ENCODE results near the gene EME2.

DNA sequence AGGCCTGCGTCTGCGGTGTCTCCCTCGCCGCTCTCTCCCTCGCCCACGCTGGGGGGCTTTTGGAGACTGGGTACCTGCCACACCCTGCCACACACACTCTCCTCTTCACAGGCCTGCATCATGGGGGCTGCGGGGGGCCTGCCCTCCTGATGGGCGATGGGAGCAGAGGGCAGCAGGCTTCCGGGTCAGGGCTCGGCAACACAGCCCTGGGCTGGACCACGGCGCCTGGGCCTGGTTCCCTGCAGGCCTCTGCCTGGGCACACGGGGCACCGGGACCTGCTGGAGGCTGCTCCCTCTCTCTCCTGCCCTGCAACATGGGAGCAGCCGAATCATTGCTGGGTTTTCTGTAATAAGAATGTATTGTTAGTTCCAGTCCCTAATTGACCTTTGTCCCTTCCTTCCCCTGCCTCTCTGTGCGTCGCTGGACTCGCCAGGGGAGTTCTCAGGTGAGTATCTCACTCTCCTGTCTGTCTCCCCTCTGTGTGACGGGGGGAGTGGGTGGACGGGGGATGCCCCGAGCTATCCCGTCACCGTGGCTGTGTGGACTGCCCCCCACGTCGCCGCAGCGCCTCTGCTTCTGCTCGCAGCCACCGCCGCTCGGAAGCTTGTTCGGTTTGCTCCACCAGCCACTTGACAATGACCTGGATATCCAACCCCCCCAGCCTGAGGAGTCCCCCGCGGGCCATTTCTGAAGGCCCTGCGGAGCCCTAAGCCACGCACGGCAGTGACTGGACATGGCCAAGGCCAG is 14.7 kb upstream of the EME2 start:
- TF ChIP-seq CTCF (IDR thresholded peaks at IDR 0.05) (no peak), POLR2A (IDR thresholded peaks at IDR 0.05) (no peak)
